ENCODE results near the gene CAMTA1.

- no peak for TF ChIP-seq EZH2phosphoT487 (conservative IDR thresholded peaks at IDR 0.05; ENCODE audit: low read length)
- no peak for TF ChIP-seq CTCF (IDR thresholded peaks at IDR 0.05; ENCODE audit: insufficient read depth, low read length, poor library complexity, severe bottlenecking)
Measured at GRCh38 chr1:6801199-6801598, 15.9 kb downstream of the CAMTA1 start.

Data from SU-DHL-6 (cell line).